SH-SY5Y (cell line): ENCODE results near the gene LRRC4B.

ENCODE experiments used
- GATA2 ChIP-seq: IDR thresholded peaks from 2 replicates; pipeline ENCODE4 v1.6.1; 2011; ENCODE audit warnings: mild to moderate bottlenecking, low read depth, low read length
- GATA3 ChIP-seq: IDR thresholded peaks from 2 replicates; pipeline ENCODE4 v1.6.1; 2011; ENCODE audit warnings: low read depth, mild to moderate bottlenecking, low read length, moderate library complexity

The LRRC4B gene

DNA sequence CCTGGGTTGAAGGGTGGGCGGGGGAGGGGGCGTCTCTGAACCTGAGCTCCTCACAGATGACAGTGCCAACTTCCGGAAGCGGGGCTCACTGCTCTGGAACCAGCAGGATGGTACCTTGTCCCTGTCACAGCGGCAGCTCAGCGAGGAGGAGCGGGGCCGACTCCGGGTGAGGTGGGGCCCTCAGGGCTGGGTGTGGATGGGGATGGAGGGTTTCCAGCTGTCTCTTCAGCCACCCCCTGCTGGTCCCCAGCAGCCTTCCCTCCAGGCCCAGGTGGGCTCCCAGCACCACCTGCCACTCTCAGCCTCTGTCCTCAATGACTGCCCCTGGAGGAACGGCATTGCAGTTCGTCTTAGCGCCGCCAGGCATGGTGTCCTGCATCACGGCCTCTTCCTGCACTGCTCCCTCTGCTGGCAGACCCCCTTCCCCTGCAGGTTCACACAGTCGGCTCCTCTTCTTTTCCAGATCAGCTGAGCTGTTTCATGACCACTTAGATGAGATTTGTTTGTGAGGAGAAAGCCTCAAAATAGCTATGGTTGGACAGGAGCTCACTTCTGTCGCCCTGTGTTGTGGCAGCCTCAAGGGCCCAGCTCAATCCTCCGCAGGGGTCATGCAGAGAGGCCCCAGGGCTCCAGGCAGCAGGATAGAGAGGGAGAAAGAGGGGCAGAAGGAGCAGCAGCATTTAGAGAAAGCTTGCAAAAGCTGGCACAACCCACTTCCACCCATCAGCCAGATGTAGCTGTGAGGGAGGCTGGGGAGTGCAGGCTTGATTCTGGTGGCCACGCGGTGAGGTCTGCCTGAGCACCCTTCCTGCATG, 89.1 kb downstream of the LRRC4B start:
- no peak for TF ChIP-seq GATA2

DNA sequence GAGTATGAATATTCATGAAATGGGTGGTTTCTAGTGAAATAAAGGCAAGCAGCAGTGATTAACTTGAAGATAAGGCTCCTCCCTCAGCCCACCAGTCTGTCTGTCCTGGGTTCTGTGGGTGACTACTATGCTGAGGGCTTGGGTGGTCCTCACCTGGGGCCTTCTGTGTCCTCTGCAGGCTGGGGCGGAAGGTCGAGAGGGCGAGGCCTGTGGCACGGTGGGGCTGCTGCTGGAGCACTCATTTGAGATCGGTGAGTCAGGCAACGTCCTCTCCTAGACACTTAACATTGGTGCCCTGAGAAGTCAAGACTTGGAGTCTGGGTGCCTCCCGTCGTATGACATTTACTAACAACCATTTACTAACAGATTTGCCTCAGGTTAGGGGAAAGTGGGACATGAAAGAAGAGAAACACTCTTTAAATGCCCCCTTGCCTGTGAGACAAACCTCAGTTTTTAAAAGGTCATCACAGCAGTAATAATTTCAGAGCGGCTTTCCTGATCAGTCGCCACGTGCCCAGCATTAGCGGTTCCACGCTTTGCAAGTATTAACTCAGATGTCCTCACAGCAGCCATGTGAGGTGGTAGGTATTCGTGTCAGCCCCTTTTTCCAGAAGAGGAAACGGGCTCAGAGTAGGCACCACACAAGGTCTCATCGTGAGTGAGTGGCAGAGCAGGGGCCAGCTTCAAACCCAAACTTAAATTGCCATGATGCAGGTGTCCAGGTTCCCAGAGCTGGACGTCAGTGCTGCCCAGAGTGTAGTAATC, 90.3 kb downstream of the LRRC4B start:
- TF ChIP-seq GATA3 (no peak), GATA2 (no peak)

DNA sequence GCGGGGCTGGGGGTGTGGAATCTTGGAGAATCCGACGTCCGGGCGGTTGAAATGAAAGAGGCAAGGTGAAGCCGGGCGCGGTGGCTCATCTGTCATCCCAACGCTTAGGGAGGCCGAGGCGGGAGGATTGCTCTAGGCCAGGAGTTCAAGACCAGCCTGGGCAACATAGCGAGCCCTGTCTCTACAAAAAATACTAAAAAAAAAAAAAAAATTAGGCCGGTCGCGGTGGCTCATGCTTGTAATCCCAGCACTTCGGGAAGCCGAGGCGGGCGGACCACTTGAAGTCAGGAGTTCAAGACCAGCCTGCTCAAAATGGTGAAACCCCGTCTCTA, 91.4 kb downstream of the LRRC4B start:
- TF ChIP-seq GATA2 (no peak), GATA3 (no peak)

DNA sequence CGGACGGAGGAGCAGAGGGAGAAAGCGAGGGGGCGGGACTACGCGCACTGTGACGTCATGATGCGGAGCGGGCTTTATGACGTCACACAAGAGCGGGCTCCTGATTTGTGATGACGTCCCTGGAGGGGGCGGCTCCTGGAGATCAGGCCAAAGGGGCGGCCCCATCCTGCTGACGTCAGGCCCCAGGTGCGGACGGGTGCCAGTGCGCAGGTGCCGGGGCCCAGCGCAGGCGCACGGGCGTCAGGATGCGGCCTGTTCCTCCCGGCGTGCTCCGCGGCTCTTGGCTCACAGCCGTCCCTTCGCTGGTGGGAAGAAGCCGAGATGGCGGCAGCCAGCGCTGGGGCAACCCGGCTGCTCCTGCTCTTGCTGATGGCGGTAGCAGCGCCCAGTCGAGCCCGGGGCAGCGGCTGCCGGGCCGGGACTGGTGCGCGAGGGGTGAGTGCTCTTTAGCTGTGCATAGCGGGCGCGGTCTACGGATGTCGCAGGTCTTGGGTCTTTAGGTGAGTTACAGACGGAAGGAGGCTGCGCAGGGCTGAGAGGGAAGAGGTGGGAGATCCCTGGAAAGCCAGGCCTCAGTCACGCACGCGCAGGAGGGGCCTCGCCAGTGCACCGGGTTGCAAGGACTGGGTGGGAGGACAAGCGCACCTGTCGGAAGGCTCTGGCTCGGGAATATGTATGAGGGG, 91.9 kb downstream of the LRRC4B start, which contains the start of the genes EMC10 and GARIN5A:
TSS of gene EMC10 (plus strand) at position 284 of the 683 bp plus-strand sequence. CDS start at position 322, 38 bp downstream.
TSS of gene GARIN5A (minus strand) at position 625 of the 683 bp plus-strand sequence. CDS start at position 165, 460 bp downstream.
- TF ChIP-seq GATA3 (no peak), GATA2 (no peak)

DNA sequence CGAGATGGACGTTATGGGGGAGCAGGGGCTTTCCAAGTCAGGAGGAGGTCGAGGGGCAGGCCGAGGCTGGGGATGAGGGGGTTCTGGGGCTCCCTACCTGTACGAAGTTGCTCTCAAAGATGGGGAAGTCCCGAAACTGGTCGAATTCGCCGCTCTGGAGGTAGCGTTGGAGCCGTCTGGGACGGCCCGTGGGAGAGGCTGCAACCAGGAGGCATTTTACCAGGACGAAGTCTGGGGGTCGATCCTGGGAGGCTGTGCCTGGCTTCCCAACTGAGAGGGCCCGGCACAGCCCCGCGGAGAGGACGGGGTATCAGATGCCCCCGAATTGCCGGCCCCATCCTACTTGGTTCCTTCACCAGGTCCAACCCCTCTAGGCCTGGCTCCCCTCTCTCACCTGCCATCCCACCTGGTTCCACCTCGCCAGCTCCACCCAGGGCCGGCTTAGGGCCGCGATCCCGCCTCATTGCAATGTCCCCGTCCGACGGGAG, 92.5 kb downstream of the LRRC4B start:
- TF ChIP-seq GATA2 (no peak), GATA3 (no peak)

DNA sequence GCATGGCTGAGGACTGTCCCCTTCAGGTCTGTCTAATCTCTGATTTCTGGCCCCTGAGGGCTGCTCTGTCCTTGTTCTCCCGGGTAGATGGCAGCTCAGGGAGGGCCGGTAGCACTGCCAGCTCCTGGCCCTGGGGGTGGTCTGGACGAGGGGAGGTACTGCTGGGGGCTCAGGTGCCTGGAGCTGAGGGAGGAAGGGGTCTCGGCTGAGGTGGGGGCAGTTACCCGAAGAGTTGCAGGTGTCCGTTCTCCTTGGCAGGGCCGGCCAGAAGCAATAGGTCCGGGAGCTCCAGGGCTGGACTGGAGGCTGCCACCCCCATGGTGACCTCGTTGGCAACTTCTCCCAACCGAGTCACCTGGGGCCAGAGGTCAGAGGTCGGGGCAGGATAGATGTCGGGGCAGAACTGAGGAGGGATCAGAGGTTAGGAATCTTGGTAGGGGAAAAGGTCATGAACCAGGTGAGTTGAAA, 93.1 kb downstream of the LRRC4B start:
- TF ChIP-seq GATA3 (no peak), GATA2 (no peak)

DNA sequence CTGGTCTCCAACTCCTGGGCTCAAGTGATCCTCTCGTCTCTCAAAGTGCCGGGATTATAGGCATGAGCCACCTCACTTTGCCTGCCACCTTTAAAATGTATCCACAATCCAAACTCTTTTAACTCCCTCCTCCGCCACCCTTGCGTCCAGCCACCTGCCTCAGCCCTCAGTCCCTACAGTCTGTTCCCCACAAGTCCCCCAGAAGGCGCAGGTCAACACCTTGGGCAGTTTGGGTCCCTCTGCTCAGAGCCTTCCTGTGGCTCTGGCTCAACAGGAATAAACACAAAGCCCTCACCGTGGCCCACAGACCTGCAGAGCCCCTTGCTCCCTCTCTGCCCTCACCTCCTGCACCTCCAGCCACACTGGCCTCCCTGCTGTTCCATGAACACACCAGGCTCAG, 99.4 kb downstream of the LRRC4B start:
- TF ChIP-seq GATA3, result no peak
- TF ChIP-seq GATA2, result no peak

DNA sequence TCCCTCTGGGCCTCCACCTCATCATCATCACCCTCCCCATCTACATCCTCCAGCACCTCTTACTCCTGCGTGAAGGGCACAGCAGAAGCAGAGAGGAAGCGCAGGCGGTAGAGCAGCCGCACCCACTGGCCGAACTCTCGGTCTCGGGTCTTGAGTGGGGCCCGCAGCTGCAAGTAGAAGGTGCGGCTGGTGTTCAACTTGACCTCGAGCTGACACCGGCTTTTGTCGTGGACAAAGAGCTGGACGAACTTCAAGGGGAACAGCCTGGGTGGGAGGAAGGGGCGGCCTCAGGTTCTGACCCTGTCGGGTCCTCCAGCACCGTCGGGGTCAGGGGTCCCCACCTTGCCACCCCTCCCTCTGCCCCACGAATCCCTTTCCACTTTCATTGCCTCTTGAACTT, 100.7 kb downstream of the LRRC4B start:
- no peak for TF ChIP-seq GATA2
